OCI-M2 (cell line): ENCODE measurements around the gene IKZF2.

Experiments used
- DNase-seq: peaks from one replicate; lab custom pipeline; 2025; ENCODE audit not compliant: unreplicated experiment; lab: John Stamatoyannopoulos, UW

Gene IKZF2

GRCh38 chr2:213101692-213102460 lies 49.5 kb downstream of the IKZF2 start:
- DNase-seq, result no peak

- no peak for DNase-seq
Measured at GRCh38 chr2:213101109-213101508, 50.3 kb downstream of the IKZF2 start.

- no peak for DNase-seq
Measured at GRCh38 chr2:213098612-213099011, 52.8 kb downstream of the IKZF2 start.

GRCh38 chr2:213091765-213092164 lies 59.6 kb downstream of the IKZF2 start:
- no peak for DNase-seq

GRCh38 chr2:213090772-213091171 lies 60.6 kb downstream of the IKZF2 start:
- no peak for DNase-seq

GRCh38 chr2:213089438-213089837 lies 62.0 kb downstream of the IKZF2 start:
- no peak for DNase-seq

- no peak for DNase-seq
Measured at GRCh38 chr2:213087040-213087439, 64.4 kb downstream of the IKZF2 start.

GRCh38 chr2:213086571-213086970 lies 64.8 kb downstream of the IKZF2 start:
- no peak for DNase-seq

GRCh38 chr2:213086050-213086449 lies 65.4 kb downstream of the IKZF2 start:
- DNase-seq, result no peak

GRCh38 chr2:213085538-213085937 lies 65.9 kb downstream of the IKZF2 start:
- no peak for DNase-seq

- no peak for DNase-seq
Measured at GRCh38 chr2:213084261-213084660, 67.2 kb downstream of the IKZF2 start.

GRCh38 chr2:213080969-213081617 lies 70.3 kb downstream of the IKZF2 start:
- DNase-seq, result no peak

- no peak for DNase-seq
Measured at GRCh38 chr2:213079756-213080155, 71.7 kb downstream of the IKZF2 start.

GRCh38 chr2:213078686-213079085 lies 72.7 kb downstream of the IKZF2 start:
- no peak for DNase-seq

- DNase-seq, result no peak
Measured at GRCh38 chr2:213069531-213069930, 81.9 kb downstream of the IKZF2 start.

- DNase-seq, result no peak
Measured at GRCh38 chr2:213068676-213069359, 82.6 kb downstream of the IKZF2 start.

- no peak for DNase-seq
Measured at GRCh38 chr2:213067888-213068287, 83.5 kb downstream of the IKZF2 start.

GRCh38 chr2:213066443-213066743 lies 85.0 kb downstream of the IKZF2 start:
- no peak for DNase-seq

GRCh38 chr2:213065583-213066442 lies 85.6 kb downstream of the IKZF2 start:
- no peak for DNase-seq

- DNase-seq, result no peak
Measured at GRCh38 chr2:213064099-213064498, 87.3 kb downstream of the IKZF2 start.

- DNase-seq, result no peak
Measured at GRCh38 chr2:213057977-213058376, 93.4 kb downstream of the IKZF2 start.
